Muscle layer of colon (tissue), 2 donors: Measurements from ENCODE around the gene ZNF30.

Experiments
- H3K27ac ChIP-seq: one replicate; pipeline ENCODE4 v1.7.0; 2013; ENCODE audit warnings: low read depth, mild to moderate bottlenecking, low read length, moderate library complexity
- H3K27me3 ChIP-seq, 2 donors: one replicate each; pipeline ENCODE4 v1.7.0; 2013; ENCODE audit warnings: low read length in 2 of 2, mild to moderate bottlenecking in 2 of 2; ENCODE audit not compliant: insufficient read depth in 2 of 2, control insufficient read depth in 1 of 2
- H3K36me3 ChIP-seq: one replicate; pipeline ENCODE4 v1.7.0; 2013; ENCODE audit warnings: mild to moderate bottlenecking, low read length; ENCODE audit not compliant: insufficient read depth
- H3K4me1 ChIP-seq: one replicate; pipeline ENCODE4 v1.7.0; 2013; ENCODE audit warnings: mild to moderate bottlenecking, low read length; ENCODE audit not compliant: insufficient read depth
- H3K4me3 ChIP-seq, 2 donors: one replicate each; pipeline ENCODE4 v1.7.0; 2013; ENCODE audit warnings: low read length in 2 of 2, low read depth in 1 of 2, mild to moderate bottlenecking in 1 of 2, moderate library complexity in 1 of 2
- H3K9ac ChIP-seq: one replicate; pipeline ENCODE4 v1.7.0; 2013; ENCODE audit warnings: low read length
- H3K9me3 ChIP-seq: one replicate; pipeline ENCODE4 v1.7.0; 2013; ENCODE audit warnings: mild to moderate bottlenecking, low read length
- donor health status: abdominal sarcoma.
- donor health status: Adenocarcinoma of cecum.

ZNF30 gene

GRCh38 chr19:34974646-34975045 lies 47.9 kb downstream of the ZNF30 start:
- no peaks in the 10 kb centered on the region for H3K36me3 ChIP-seq
- H3K4me3 ChIP-seq, result no peak overlapping the region
- H3K9me3 ChIP-seq, result no peaks in the 10 kb centered on the region
- H3K27ac ChIP-seq, result no peak overlapping the region
- no peaks in the 10 kb centered on the region for H3K27me3 ChIP-seq
- H3K9ac ChIP-seq, result no peak overlapping the region
- peaks cover 4% of the 10 kb centered on the region for H3K4me1 ChIP-seq

- no peaks in the 10 kb centered on the region for H3K27me3 ChIP-seq
- no peaks in the 10 kb centered on the region for H3K9me3 ChIP-seq
- H3K4me3 ChIP-seq, result no peak overlapping the region
- H3K27ac ChIP-seq, result no peak overlapping the region
- peaks cover 4% of the 10 kb centered on the region for H3K4me1 ChIP-seq
- H3K9ac ChIP-seq, result no peak overlapping the region
- no peaks in the 10 kb centered on the region for H3K36me3 ChIP-seq
Observed at GRCh38 chr19:34975056-34975455, 48.4 kb downstream of the ZNF30 start.

GRCh38 chr19:34976611-34977010 lies 49.9 kb downstream of the ZNF30 start:
- Histone ChIP-seq H3K4me1 (peaks cover 4% of the 10 kb centered on the region), H3K9ac (no peak overlapping the region), H3K27ac (no peak overlapping the region), H3K9me3 (no peaks in the 10 kb centered on the region), H3K4me3 (no peak overlapping the region), H3K27me3 (no peaks in the 10 kb centered on the region), H3K36me3 (no peaks in the 10 kb centered on the region)

GRCh38 chr19:34979819-34980640 lies 53.3 kb downstream of the ZNF30 start:
- no peaks in the 10 kb centered on the region for H3K9me3 ChIP-seq
- H3K4me3 ChIP-seq, result no peak overlapping the region
- no peaks in the 10 kb centered on the region for H3K4me1 ChIP-seq
- no peaks in the 10 kb centered on the region for H3K27me3 ChIP-seq
- no peak overlapping the region for H3K9ac ChIP-seq
- H3K27ac ChIP-seq, result no peak overlapping the region
- no peaks in the 10 kb centered on the region for H3K36me3 ChIP-seq

GRCh38 chr19:34982275-34982674 lies 55.6 kb downstream of the ZNF30 start:
- H3K4me1 ChIP-seq, result no peaks in the 10 kb centered on the region
- H3K36me3 ChIP-seq, result no peaks in the 10 kb centered on the region
- H3K27ac ChIP-seq, result no peak overlapping the region
- H3K4me3 ChIP-seq, result no peak overlapping the region
- no peak overlapping the region for H3K9ac ChIP-seq
- H3K27me3 ChIP-seq, result no peaks in the 10 kb centered on the region
- no peaks in the 10 kb centered on the region for H3K9me3 ChIP-seq

- Histone ChIP-seq H3K36me3 (no peaks in the 10 kb centered on the region), H3K27ac (no peak overlapping the region), H3K27me3 (no peaks in the 10 kb centered on the region), H3K9ac (no peak overlapping the region), H3K4me1 (no peaks in the 10 kb centered on the region), H3K9me3 (no peaks in the 10 kb centered on the region), H3K4me3 (no peak overlapping the region)
Observed at GRCh38 chr19:34983786-34984185, 57.1 kb downstream of the ZNF30 start.

- Histone ChIP-seq H3K27ac (no peak overlapping the region), H3K9ac (no peak overlapping the region), H3K36me3 (no peaks in the 10 kb centered on the region), H3K4me1 (no peaks in the 10 kb centered on the region), H3K9me3 (no peaks in the 10 kb centered on the region), H3K27me3 (no peaks in the 10 kb centered on the region), H3K4me3 (no peak overlapping the region)
Observed at GRCh38 chr19:34984287-34984686, 57.6 kb downstream of the ZNF30 start.

GRCh38 chr19:34985249-34986022 lies 58.7 kb downstream of the ZNF30 start:
- no peaks in the 10 kb centered on the region for H3K36me3 ChIP-seq
- no peak overlapping the region for H3K9ac ChIP-seq
- no peaks in the 10 kb centered on the region for H3K27me3 ChIP-seq
- no peak overlapping the region for H3K4me3 ChIP-seq
- no peaks in the 10 kb centered on the region for H3K4me1 ChIP-seq
- H3K9me3 ChIP-seq, result no peaks in the 10 kb centered on the region
- H3K27ac ChIP-seq, result no peak overlapping the region

- Histone ChIP-seq H3K9ac (no peak overlapping the region), H3K27ac (no peak overlapping the region), H3K4me1 (no peaks in the 10 kb centered on the region), H3K36me3 (no peaks in the 10 kb centered on the region), H3K27me3 (no peaks in the 10 kb centered on the region), H3K9me3 (no peaks in the 10 kb centered on the region), H3K4me3 (no peak overlapping the region)
Observed at GRCh38 chr19:34988119-34988518, 61.4 kb downstream of the ZNF30 start.

GRCh38 chr19:34989298-34989697 lies 62.6 kb downstream of the ZNF30 start:
- no peak overlapping the region for H3K27ac ChIP-seq
- no peak overlapping the region for H3K4me3 ChIP-seq
- no peaks in the 10 kb centered on the region for H3K9me3 ChIP-seq
- no peaks in the 10 kb centered on the region for H3K27me3 ChIP-seq
- no peak overlapping the region for H3K9ac ChIP-seq
- H3K4me1 ChIP-seq, result no peaks in the 10 kb centered on the region
- H3K36me3 ChIP-seq, result no peaks in the 10 kb centered on the region

- Histone ChIP-seq H3K4me3 (no peak overlapping the region), H3K9ac (no peak overlapping the region), H3K4me1 (no peaks in the 10 kb centered on the region), H3K9me3 (no peaks in the 10 kb centered on the region), H3K27me3 (no peaks in the 10 kb centered on the region), H3K36me3 (no peaks in the 10 kb centered on the region), H3K27ac (no peak overlapping the region)
Observed at GRCh38 chr19:34990578-34991192, 64.0 kb downstream of the ZNF30 start.
